Neural cell (in vitro differentiated cells): ENCODE results near the gene ZBTB21. TPM values are rescaled to one million over a fixed set of nuclear protein-coding genes. Genes with fewer than 3 reads are reported as not detected.
A peak's percentile ranks its signal among the peaks of the same experiment; 100 is the strongest.

Experiments
- H2AFZ ChIP-seq: fragments of 200-600, 300-800 bp; sonication (generic), shearing (Covaris generic); 2 replicates; pipeline ENCODE4 v1.6.0; 2014; ENCODE audit warnings: low read depth, mild to moderate bottlenecking, antibody characterized with exemption, low read length, moderate library complexity
- H3F3A ChIP-seq: fragments of 200-600 bp; shearing (Covaris generic); 2 replicates; pipeline ENCODE4 v1.6.1; 2016; ENCODE audit warnings: mild to moderate bottlenecking, moderate library complexity, mixed read lengths, antibody characterized with exemption, low read length; ENCODE audit not compliant: insufficient read depth, poor library complexity, severe bottlenecking
- H3K27ac ChIP-seq: fragments of 200-600, 300-800 bp; sonication (generic), shearing (Covaris generic); 2 replicates; pipeline ENCODE4 v1.5.1; 2014; ENCODE audit warnings: mild to moderate bottlenecking, low read length, moderate library complexity
- H3K27me3 ChIP-seq: fragments of 300-800, 200-600 bp; sonication (generic), shearing (Covaris generic); 2 replicates; pipeline ENCODE4 v1.6.0; 2014; ENCODE audit warnings: mild to moderate bottlenecking, low read depth, low read length, moderate library complexity; ENCODE audit not compliant: insufficient read depth
- H3K36me3 ChIP-seq: fragments of 300-800, 200-600 bp; sonication (generic), shearing (Covaris generic); 2 replicates; pipeline ENCODE4 v1.5.1; 2014; ENCODE audit warnings: mild to moderate bottlenecking, antibody characterized with exemption, low read length, moderate library complexity; ENCODE audit not compliant: insufficient read depth
- H3K4me2 ChIP-seq: fragments of 300-800, 200-600 bp; sonication (generic), shearing (Covaris generic); 2 replicates; pipeline ENCODE4 v1.6.0; 2014; ENCODE audit warnings: mild to moderate bottlenecking, low read length
- H3K4me3 ChIP-seq: fragments of 300-800, 200-600 bp; sonication (generic), shearing (Covaris generic); 2 replicates; pipeline ENCODE4 v1.5.1; 2014; ENCODE audit warnings: mild to moderate bottlenecking, low read length, moderate library complexity
- H3K79me2 ChIP-seq: fragments of 200-600 bp; shearing (Covaris generic); replicated peaks from 2 replicates; pipeline ENCODE4 v1.6.0; 2014; ENCODE audit warnings: mild to moderate bottlenecking, low read length, moderate library complexity; ENCODE audit not compliant: insufficient read depth
- H3K9ac ChIP-seq: fragments of 300-800, 200-600 bp; sonication (generic), shearing (Covaris generic); 2 replicates; pipeline ENCODE4 v1.6.1; 2016; ENCODE audit warnings: mild to moderate bottlenecking, low read length, mixed read lengths
- H3K9me2 ChIP-seq: fragments of 200-600 bp; shearing (Covaris generic); 2 replicates; pipeline ENCODE4 v1.6.1; 2016; ENCODE audit warnings: mild to moderate bottlenecking, low read length, mixed read lengths; ENCODE audit not compliant: insufficient read depth
- H3K9me3 ChIP-seq: fragments of 200-600, 300-800 bp; sonication (generic), shearing (Covaris generic); 2 replicates; pipeline ENCODE4 v1.6.1; 2016; ENCODE audit warnings: mild to moderate bottlenecking, mixed run types, low read length, moderate library complexity, mixed read lengths
- H4K20me1 ChIP-seq: fragments of 200-600 bp; shearing (Covaris generic); 2 replicates; pipeline ENCODE4 v1.6.1; 2016; ENCODE audit warnings: mild to moderate bottlenecking, mixed run types; ENCODE audit not compliant: insufficient read depth
- CTCF ChIP-seq: fragments of 450-650 bp; IDR thresholded peaks from 2 replicates; pipeline ENCODE4 v1.5.1; 2014; ENCODE audit warnings: antibody characterized with exemption, mild to moderate bottlenecking, moderate library complexity; ENCODE audit not compliant: poor library complexity, severe bottlenecking
- EP300 ChIP-seq: fragments of 450-650 bp; conservative IDR thresholded peaks from 2 replicates; pipeline ENCODE4 v1.6.1; 2014; ENCODE audit warnings: antibody characterized with exemption, mild to moderate bottlenecking, moderate library complexity; ENCODE audit not compliant: poor library complexity, severe bottlenecking
- EZH2 ChIP-seq: fragments of 200-600, 300-800 bp; shearing (Covaris generic), sonication (generic); IDR thresholded peaks from 2 replicates; pipeline ENCODE4 v1.6.1; 2014; ENCODE audit warnings: antibody characterized with exemption, low read length, borderline replicate concordance, mild to moderate bottlenecking; ENCODE audit not compliant: insufficient read depth, poor library complexity, severe bottlenecking
- MXI1 ChIP-seq: fragments of 450-650 bp; conservative IDR thresholded peaks from 2 replicates; pipeline ENCODE4 v1.6.1; 2014; ENCODE audit warnings: antibody characterized with exemption, mild to moderate bottlenecking; ENCODE audit not compliant: poor library complexity, severe bottlenecking
- POLR2AphosphoS5 ChIP-seq: IDR thresholded peaks from 2 replicates; pipeline ENCODE4 v1.6.1; 2012
- RAD21 ChIP-seq: fragments of 450-650 bp; conservative IDR thresholded peaks from 2 replicates; pipeline ENCODE4 v1.6.1; 2014; ENCODE audit warnings: antibody characterized with exemption, mild to moderate bottlenecking, moderate library complexity
- SMC3 ChIP-seq: fragments of 450-650 bp; conservative IDR thresholded peaks from 2 replicates; pipeline ENCODE4 v1.6.1; 2014; ENCODE audit warnings: antibody characterized with exemption, mild to moderate bottlenecking, moderate library complexity; ENCODE audit not compliant: poor library complexity
- TAF1 ChIP-seq: IDR thresholded peaks from 2 replicates; pipeline ENCODE4 v1.6.1; 2012; ENCODE audit warnings: low read depth
- polyA plus RNA-seq: library from polyadenylated mRNA; depleted of rRNA; stranded (reverse); fragments of >200 nt; gene quantifications from 2 replicates; pipeline ENCODE4 v1.2.3, GENCODE V29; 2014
- TF ChIP-seq, protein P1 (sequence below): IDR thresholded peaks from 2 replicates; pipeline ENCODE4 v1.6.1; 2012; ENCODE audit warnings: borderline replicate concordance

The ZBTB21 gene
- polyA plus RNA-seq, 1 donor from 2014 or later, result 8.0 TPM

GRCh38 chr21:41953831-41954653 lies 56.1 kb downstream of the ZBTB21 start, which contains the start of gene C2CD2:
TSS of gene C2CD2 (minus strand) at chr21:41954018. CDS start at chr21:41953648, 370 bp downstream.
- TF ChIP-seq POLR2AphosphoS5 (no peak), RAD21 (no peak), CTCF (no peak), EP300 (no peak), MXI1 (no peak), EZH2 (no peak), SMC3 (no peak), TAF1 (no peak)
- TF ChIP-seq, protein P1, sequence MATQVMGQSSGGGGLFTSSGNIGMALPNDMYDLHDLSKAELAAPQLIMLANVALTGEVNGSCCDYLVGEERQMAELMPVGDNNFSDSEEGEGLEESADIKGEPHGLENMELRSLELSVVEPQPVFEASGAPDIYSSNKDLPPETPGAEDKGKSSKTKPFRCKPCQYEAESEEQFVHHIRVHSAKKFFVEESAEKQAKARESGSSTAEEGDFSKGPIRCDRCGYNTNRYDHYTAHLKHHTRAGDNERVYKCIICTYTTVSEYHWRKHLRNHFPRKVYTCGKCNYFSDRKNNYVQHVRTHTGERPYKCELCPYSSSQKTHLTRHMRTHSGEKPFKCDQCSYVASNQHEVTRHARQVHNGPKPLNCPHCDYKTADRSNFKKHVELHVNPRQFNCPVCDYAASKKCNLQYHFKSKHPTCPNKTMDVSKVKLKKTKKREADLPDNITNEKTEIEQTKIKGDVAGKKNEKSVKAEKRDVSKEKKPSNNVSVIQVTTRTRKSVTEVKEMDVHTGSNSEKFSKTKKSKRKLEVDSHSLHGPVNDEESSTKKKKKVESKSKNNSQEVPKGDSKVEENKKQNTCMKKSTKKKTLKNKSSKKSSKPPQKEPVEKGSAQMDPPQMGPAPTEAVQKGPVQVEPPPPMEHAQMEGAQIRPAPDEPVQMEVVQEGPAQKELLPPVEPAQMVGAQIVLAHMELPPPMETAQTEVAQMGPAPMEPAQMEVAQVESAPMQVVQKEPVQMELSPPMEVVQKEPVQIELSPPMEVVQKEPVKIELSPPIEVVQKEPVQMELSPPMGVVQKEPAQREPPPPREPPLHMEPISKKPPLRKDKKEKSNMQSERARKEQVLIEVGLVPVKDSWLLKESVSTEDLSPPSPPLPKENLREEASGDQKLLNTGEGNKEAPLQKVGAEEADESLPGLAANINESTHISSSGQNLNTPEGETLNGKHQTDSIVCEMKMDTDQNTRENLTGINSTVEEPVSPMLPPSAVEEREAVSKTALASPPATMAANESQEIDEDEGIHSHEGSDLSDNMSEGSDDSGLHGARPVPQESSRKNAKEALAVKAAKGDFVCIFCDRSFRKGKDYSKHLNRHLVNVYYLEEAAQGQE, result no peak
- Histone ChIP-seq H3K27me3 (peaks cover 18% of the 10 kb centered on the region), H3K36me3 (no peaks in the 10 kb centered on the region), H2AFZ (no peak within 1 kb of the TSS), H3K9me3 (no peaks in the 10 kb centered on the region), H3K9me2 (no peaks in the 10 kb centered on the region), H3K9ac (peak within 1 kb of the TSS; percentile 5), H3K79me2 (no peaks in the 10 kb centered on the region), H4K20me1 (no peaks in the 10 kb centered on the region), H3K4me3 (peak within 1 kb of the TSS; percentile 57), H3K4me2 (no peak within 1 kb of the TSS), H3K27ac (no peak within 1 kb of the TSS), H3F3A (no peaks in the 10 kb centered on the region)

- Histone ChIP-seq H3K9ac (peak overlapping the region; percentile 5), H3K27me3 (peaks cover 18% of the 10 kb centered on the region), H2AFZ (no peak overlapping the region), H3K36me3 (no peaks in the 10 kb centered on the region), H3F3A (no peaks in the 10 kb centered on the region), H4K20me1 (no peaks in the 10 kb centered on the region), H3K27ac (no peak overlapping the region), H3K4me3 (peak overlapping the region; percentile 53), H3K4me2 (no peak overlapping the region), H3K9me2 (no peaks in the 10 kb centered on the region), H3K9me3 (no peaks in the 10 kb centered on the region), H3K79me2 (no peaks in the 10 kb centered on the region)
- TF ChIP-seq EP300 (no peak), SMC3 (no peak), POLR2AphosphoS5 (no peak), RAD21 (no peak), CTCF (no peak), MXI1 (no peak), TAF1 (no peak), EZH2 (no peak)
- TF ChIP-seq, protein P1, result no peak
Observed at GRCh38 chr21:41953249-41953830, 56.8 kb downstream of the ZBTB21 start.
